Thyroid gland (tissue), 4 donors: ENCODE data around the gene XPC. TPM values are rescaled to one million over a fixed set of nuclear protein-coding genes. Genes with fewer than 3 reads are reported as not detected.

Experiments
- DNase-seq, 2 donors: peaks; one replicate each; pipeline ENCODE4 v3.0.0-alpha.2; 2019
- H3K27ac ChIP-seq, 3 donors: fragments of 200-600 bp; sonication (generic); 1 replicate in 2 of 3; 2 replicates in 1 of 3; pipeline ENCODE4 v1.5.1; 2016 to 2019; ENCODE audit warnings: mild to moderate bottlenecking in 1 of 3, moderate library complexity in 1 of 3
- H3K27me3 ChIP-seq: fragments of 200-600 bp; sonication (generic); one replicate; pipeline ENCODE4 v1.5.1; 2019
- H3K36me3 ChIP-seq, 2 donors: fragments of 200-600 bp; sonication (generic); one replicate each; pipeline ENCODE4 v1.5.1; 2016 to 2019
- H3K4me1 ChIP-seq, 2 donors: fragments of 200-600 bp; sonication (generic); one replicate each; pipeline ENCODE4 v1.5.1; 2017 to 2019
- H3K4me3 ChIP-seq, 3 donors: fragments of 200-600 bp; sonication (generic); replicated peaks in 1 of 3; 1 replicate in 2 of 3; 2 replicates in 1 of 3; pipeline ENCODE4 v1.5.1; 2016; ENCODE audit warnings: mild to moderate bottlenecking in 1 of 3
- H3K9me3 ChIP-seq: fragments of 200-600 bp; sonication (generic); one replicate; pipeline ENCODE4 v1.5.1; 2017
- POLR2A ChIP-seq, 2 donors: fragments of 450-650 bp; IDR thresholded peaks; one replicate each; pipeline ENCODE4 v1.6.1; 2017; ENCODE audit warnings: antibody characterized with exemption in 2 of 2, mild to moderate bottlenecking in 2 of 2, moderate library complexity in 1 of 2
- WGBS, 2 donors: methylation state at CpG; one replicate each; pipeline ENCODE4 v1.1.5; 2017; 5-methylcytosine and 5-hydroxymethylcytosine counted together
- intact Hi-C: fragments of 100-400 bp; cut with DNase I; formaldehyde crosslinking; loops from one replicate; pipeline ENCODE4 v1.15.1; 2023
- total RNA-seq, 4 donors: library from RNA; depleted of rRNA; stranded (reverse); fragments of >200 nt; gene quantifications; one replicate each; pipeline ENCODE4 v1.2.3, GENCODE V29; 2016
- TF ChIP-seq, protein P1 (sequence below), 6 experiments: fragments of 200-600 bp in 3 of 6; fragments of 450-650 bp in 3 of 6; sonication (generic) in 3 of 6; IDR thresholded peaks; one replicate each; pipeline ENCODE4 v1.5.1; 2016 to 2019; ENCODE audit warnings: antibody characterized with exemption in 6 of 6, mild to moderate bottlenecking in 2 of 6, inconsistent platforms in 1 of 6, moderate library complexity in 1 of 6

The XPC gene
- total RNA-seq, 4 donors from 2014 or later = 53.4 to 69.3 (median 60.8) TPM

DNA sequence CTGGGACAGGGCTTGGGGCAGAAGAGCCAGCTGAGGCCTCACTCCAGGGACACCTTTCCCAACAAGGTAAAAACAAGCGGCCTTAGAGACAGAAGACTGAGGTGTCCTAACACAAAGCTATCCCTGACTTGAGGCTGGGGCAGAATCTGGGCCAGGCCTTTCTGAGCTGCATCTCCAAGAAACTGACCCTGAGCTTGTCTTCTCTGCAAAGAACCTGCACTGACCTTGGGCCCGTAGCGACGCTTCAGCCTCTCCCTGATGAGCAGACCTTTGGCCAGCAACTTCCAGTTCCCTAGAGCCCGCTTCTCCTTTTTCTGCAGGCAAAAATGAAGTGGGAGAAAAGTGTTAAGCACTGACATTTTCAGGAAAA, 31.4 kb downstream of the XPC start:
- Histone ChIP-seq H3K36me3 (peaks cover 13 to 27% of the 10 kb centered on the region in 2 donors), H3K4me3 (no peak overlapping the region), H3K4me1 (peaks cover 23 to 38% of the 10 kb centered on the region in 2 donors), H3K27ac (peak overlapping the region in 2 of 3 donors; percentile 15 to 24), H3K9me3 (no peaks in the 10 kb centered on the region), H3K27me3 (no peaks in the 10 kb centered on the region)
- no peak for DNase-seq
- WGBS, 2 donors = 89 to 99% methylated on average over 5 of the region's 5 CpGs
- intact Hi-C loops = no loop called here
- TF ChIP-seq POLR2A (IDR thresholded peaks at IDR 0.05) = no peak
- TF ChIP-seq, protein P1, sequence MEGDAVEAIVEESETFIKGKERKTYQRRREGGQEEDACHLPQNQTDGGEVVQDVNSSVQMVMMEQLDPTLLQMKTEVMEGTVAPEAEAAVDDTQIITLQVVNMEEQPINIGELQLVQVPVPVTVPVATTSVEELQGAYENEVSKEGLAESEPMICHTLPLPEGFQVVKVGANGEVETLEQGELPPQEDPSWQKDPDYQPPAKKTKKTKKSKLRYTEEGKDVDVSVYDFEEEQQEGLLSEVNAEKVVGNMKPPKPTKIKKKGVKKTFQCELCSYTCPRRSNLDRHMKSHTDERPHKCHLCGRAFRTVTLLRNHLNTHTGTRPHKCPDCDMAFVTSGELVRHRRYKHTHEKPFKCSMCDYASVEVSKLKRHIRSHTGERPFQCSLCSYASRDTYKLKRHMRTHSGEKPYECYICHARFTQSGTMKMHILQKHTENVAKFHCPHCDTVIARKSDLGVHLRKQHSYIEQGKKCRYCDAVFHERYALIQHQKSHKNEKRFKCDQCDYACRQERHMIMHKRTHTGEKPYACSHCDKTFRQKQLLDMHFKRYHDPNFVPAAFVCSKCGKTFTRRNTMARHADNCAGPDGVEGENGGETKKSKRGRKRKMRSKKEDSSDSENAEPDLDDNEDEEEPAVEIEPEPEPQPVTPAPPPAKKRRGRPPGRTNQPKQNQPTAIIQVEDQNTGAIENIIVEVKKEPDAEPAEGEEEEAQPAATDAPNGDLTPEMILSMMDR (IDR thresholded peaks at IDR 0.05) = no peak

- Histone ChIP-seq H3K4me3 (no peak overlapping the region), H3K27ac (peak overlapping the region in 2 of 3 donors; percentile 95), H3K9me3 (no peaks in the 10 kb centered on the region), H3K4me1 (peaks cover 23 to 42% of the 10 kb centered on the region in 2 donors), H3K36me3 (peaks cover 14 to 28% of the 10 kb centered on the region in 2 donors), H3K27me3 (no peaks in the 10 kb centered on the region)
- intact Hi-C loops = no loop called here
- TF ChIP-seq, protein P1 (IDR thresholded peaks at IDR 0.05) = no peak
- TF ChIP-seq POLR2A (IDR thresholded peaks at IDR 0.05) = no peak
- WGBS, 2 donors = 95 to 96% methylated on average over 10 of the region's 10 CpGs
- no peak for DNase-seq
Observed at GRCh38 chr3:14146381-14147065, 31.9 kb downstream of the XPC start.

- 87 to 88% methylated on average over 8 to 10 of the region's 10 CpGs for WGBS, 2 donors
- peak overlapping the region; percentile 92 to 95 (median 95) for H3K27ac ChIP-seq
- DNase-seq = no peak
- H3K36me3 ChIP-seq = peaks cover 12 to 33% of the 10 kb centered on the region in 2 donors
- H3K27me3 ChIP-seq = no peaks in the 10 kb centered on the region
- H3K4me3 ChIP-seq = no peak overlapping the region
- intact Hi-C loops = no loop called here
- no peaks in the 10 kb centered on the region for H3K9me3 ChIP-seq
- H3K4me1 ChIP-seq = peaks cover 23 to 42% of the 10 kb centered on the region in 2 donors
- TF ChIP-seq POLR2A (IDR thresholded peaks at IDR 0.05) = no peak
- TF ChIP-seq, protein P1 (IDR thresholded peaks at IDR 0.05) = no peak
Observed at GRCh38 chr3:14145670-14146380, 32.6 kb downstream of the XPC start.

DNA sequence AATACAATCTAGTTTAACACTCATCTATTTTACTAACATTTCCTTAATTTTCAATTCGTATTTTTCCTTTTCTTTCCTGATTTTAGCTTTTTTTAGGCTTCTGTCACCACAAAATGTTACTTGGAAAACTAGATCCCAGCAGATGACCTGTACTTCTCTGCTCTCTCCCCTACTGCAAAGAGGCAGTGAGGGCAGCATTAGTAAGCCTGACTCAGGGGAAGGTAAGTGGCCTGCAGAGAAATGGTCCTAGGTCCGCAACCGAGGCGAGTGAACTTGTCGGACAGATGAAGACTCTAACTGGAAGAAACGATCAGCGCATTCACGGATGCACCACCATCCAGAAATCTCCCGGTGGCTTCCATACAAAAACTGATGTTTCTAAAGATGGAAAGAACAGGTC, 33.2 kb downstream of the XPC start:
- no peak for DNase-seq
- 89 to 93% methylated on average over 9 of the region's 9 CpGs for WGBS, 2 donors
- TF ChIP-seq, protein P1 (IDR thresholded peaks at IDR 0.05) = no peak
- no peak for TF ChIP-seq POLR2A (IDR thresholded peaks at IDR 0.05)
- peaks cover 23 to 42% of the 10 kb centered on the region in 2 donors for H3K4me1 ChIP-seq
- H3K4me3 ChIP-seq = no peak overlapping the region
- H3K36me3 ChIP-seq = peaks cover 12 to 38% of the 10 kb centered on the region in 2 donors
- H3K27me3 ChIP-seq = no peaks in the 10 kb centered on the region
- intact Hi-C loops = no loop called here
- H3K27ac ChIP-seq = peak overlapping the region; percentile 92 to 95 (median 95)
- no peaks in the 10 kb centered on the region for H3K9me3 ChIP-seq
